ENCODE results near the gene SLC9A9. TPM values are rescaled to one million over a fixed set of nuclear protein-coding genes. Genes with fewer than 3 reads are reported as not detected.

Gene SLC9A9
- total RNA-seq, 6 experiments from 2014 or later: 1.3 to 6.3 (median 3.0) TPM

DNA sequence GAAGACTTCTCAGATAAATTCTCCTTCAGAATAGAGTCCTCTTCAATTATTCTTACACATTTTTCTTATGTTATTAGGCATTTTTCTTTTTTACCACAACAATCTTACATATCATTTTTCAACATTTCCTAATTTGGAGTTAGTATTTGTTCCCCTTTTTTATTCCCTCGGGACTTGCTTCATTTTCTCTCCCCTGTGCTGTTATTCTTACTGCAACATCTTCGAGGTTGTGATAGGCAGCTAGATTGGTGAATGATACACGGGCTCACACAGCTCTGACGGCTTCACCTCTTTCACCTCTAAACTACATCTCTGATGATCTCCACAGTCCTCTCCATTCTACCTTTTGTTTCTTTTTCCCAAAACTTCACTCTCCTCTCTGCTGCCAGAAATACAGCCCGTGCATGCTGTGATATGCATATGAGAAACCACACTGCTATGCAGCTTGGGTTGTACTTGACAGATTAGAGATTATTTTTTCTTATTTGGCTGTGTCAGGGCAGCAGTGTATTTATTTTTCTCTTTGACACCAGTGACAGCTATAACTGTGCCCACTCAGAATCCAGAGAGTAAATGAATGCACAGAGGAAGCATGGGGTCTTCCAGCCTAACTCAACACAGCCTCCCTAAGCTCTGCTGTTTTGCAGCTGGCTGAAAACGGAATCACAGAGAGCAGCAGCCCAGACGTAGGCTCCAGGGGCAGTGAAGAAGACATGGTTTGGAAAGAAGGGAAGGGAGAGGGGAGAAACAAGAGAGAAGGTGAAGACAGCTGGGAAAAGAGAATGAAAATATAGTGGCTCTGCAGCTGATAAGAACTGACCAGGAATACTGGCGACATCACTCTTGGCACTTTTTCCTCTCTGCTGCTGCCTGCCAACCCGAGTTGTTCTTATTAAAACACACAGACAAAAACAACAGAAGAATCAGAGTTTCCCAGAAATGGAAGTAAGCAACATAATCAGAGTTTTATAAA lies 61.8 kb downstream of the SLC9A9 start:
- Histone ChIP-seq H3K27me3 (no peaks in the 10 kb centered on the region), H3K27ac (no peak overlapping the region)
- peak in 3 of 4 donors; percentile 30 to 37 (median 32) for ATAC-seq

DNA sequence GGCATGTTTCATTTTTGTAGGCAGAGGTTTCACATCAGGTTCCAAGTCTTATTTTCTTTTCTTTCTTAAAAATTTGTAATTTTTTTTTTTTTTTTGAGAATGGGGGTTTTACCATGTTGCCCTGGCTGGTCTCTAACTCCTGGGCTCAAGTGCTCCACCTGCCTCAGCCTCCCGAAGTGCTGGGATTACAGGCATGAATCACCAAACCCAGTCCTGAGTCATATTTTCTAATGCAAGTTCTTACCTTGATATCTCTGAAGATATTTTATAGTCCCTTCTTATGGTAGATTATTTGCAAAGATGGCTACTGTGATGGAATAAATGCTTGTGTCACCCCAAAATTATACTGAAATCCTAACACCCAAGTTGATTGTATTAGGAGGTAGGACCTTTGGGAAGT lies 63.8 kb downstream of the SLC9A9 start:
- Histone ChIP-seq H3K27ac (no peak overlapping the region), H3K9me3 (no peaks in the 10 kb centered on the region), H3K36me3 (no peaks in the 10 kb centered on the region), H3K27me3 (no peaks in the 10 kb centered on the region), H3K4me1 (no peaks in the 10 kb centered on the region), H3K4me3 (no peak overlapping the region)
- intact Hi-C loops (cut with DNase I): no loop called here
- TF ChIP-seq, protein P1, sequence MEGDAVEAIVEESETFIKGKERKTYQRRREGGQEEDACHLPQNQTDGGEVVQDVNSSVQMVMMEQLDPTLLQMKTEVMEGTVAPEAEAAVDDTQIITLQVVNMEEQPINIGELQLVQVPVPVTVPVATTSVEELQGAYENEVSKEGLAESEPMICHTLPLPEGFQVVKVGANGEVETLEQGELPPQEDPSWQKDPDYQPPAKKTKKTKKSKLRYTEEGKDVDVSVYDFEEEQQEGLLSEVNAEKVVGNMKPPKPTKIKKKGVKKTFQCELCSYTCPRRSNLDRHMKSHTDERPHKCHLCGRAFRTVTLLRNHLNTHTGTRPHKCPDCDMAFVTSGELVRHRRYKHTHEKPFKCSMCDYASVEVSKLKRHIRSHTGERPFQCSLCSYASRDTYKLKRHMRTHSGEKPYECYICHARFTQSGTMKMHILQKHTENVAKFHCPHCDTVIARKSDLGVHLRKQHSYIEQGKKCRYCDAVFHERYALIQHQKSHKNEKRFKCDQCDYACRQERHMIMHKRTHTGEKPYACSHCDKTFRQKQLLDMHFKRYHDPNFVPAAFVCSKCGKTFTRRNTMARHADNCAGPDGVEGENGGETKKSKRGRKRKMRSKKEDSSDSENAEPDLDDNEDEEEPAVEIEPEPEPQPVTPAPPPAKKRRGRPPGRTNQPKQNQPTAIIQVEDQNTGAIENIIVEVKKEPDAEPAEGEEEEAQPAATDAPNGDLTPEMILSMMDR (IDR thresholded peaks at IDR 0.05): no peak
- no peak for TF ChIP-seq POLR2A (IDR thresholded peaks at IDR 0.05)
- WGBS (ENCODE audit: insufficient coverage, low coverage, low lambda C conversion rate, missing lambda C conversion rate): 57% methylated on average over 1 of the region's 1 CpG
- no peak for ATAC-seq
- DNase-seq: no peak

More for the DNA sequence above, 61.8 kb downstream of the SLC9A9 start:
- no peak for DNase-seq
- H3K9me3 ChIP-seq: no peaks in the 10 kb centered on the region
- H3K4me3 ChIP-seq: no peak overlapping the region
- H3K4me1 ChIP-seq: no peaks in the 10 kb centered on the region
- H3K36me3 ChIP-seq: no peaks in the 10 kb centered on the region
- no peak for TF ChIP-seq POLR2A (IDR thresholded peaks at IDR 0.05)
- TF ChIP-seq, protein P1 (IDR thresholded peaks at IDR 0.05): no peak
- WGBS (ENCODE audit: insufficient coverage, low coverage, low lambda C conversion rate, missing lambda C conversion rate): 39% methylated on average over 9 of the region's 9 CpGs
- intact Hi-C loops (cut with DNase I): no loop called here

DNA sequence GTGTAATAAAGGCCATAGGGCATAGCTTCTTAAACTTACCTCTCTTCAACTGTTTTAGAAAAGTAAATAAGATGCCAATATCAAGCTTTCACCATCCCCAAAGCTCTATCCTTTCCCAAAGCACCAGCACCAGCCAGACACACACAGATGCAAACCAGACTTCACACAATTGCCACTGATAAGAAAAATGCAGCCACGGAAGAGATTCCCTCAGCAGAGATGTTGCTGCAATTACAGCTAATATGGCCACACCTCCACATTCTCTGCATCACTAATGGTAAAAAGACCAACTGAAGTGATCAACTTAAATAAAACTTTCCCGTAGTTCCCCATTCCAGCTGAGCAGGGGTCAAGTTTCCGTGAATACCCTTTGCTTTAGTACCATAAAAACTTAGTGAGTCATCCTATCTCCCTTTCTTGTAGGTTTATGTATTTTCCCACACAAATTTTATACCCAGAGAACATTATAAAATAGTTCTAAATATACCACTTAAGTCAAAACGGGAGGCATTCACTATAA lies 64.4 kb downstream of the SLC9A9 start:
- Histone ChIP-seq H3K36me3 (no peaks in the 10 kb centered on the region), H3K27me3 (no peaks in the 10 kb centered on the region), H3K27ac (no peak overlapping the region), H3K4me1 (no peaks in the 10 kb centered on the region), H3K9me3 (no peaks in the 10 kb centered on the region), H3K4me3 (no peak overlapping the region)
- TF ChIP-seq, protein P1 (IDR thresholded peaks at IDR 0.05): no peak
- no peak for TF ChIP-seq POLR2A (IDR thresholded peaks at IDR 0.05)
- 47% methylated on average over 4 of the region's 4 CpGs for WGBS (ENCODE audit: insufficient coverage, low coverage, low lambda C conversion rate, missing lambda C conversion rate)
- DNase-seq: no peak
- intact Hi-C loops (cut with DNase I): no loop called here
- no peak for ATAC-seq

DNA sequence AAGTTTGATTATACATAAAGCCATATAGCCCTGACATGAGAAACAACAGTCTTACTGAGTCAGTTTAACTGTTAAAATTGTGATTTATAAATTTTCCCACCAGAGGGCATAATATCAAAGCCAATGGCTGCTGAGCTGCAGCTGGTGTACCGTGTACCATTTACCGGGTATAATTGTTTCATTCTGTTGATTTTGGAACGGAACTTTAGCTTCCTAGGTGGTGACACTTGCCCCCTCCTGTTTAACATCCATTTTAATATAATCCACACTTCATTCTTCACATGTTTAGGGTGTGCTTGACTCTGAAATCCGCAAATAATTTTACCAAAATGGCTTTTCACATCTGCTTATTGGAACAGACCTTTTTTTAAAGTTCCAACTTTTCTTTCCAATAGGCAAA lies 72.8 kb downstream of the SLC9A9 start:
- intact Hi-C loops (cut with DNase I): no loop called here
- 14% methylated on average over 4 of the region's 4 CpGs for WGBS (ENCODE audit: insufficient coverage, low coverage, low lambda C conversion rate, missing lambda C conversion rate)
- H3K27me3 ChIP-seq: no peaks in the 10 kb centered on the region
- ATAC-seq (peak; percentile 82 to 87 (median 86)), DNase-seq (no peak)
- H3K9me3 ChIP-seq: no peaks in the 10 kb centered on the region
- no peaks in the 10 kb centered on the region for H3K4me1 ChIP-seq
- H3K36me3 ChIP-seq: no peaks in the 10 kb centered on the region
- no peak overlapping the region for H3K27ac ChIP-seq
- TF ChIP-seq, protein P1 (IDR thresholded peaks at IDR 0.05): peak; percentile 34 to 63 (median 62)
- TF ChIP-seq POLR2A (IDR thresholded peaks at IDR 0.05): no peak
- no peak overlapping the region for H3K4me3 ChIP-seq

All from right lobe of liver (tissue), 6 donors.